ENCODE data around the gene SLC25A21.
"Not testable (repeated sequence)": the region's sequence is repeated elsewhere in the genome, so short reads cannot be mapped to it uniquely, and the experiment has no call there.

SLC25A21 gene

GRCh38 chr14:36707570-36707969 is 464.8 kb downstream of the SLC25A21 start:
- Mint-ChIP-seq H3K27ac (no peak overlapping the region), H3K4me3 (no peak overlapping the region), H3K9me3 (peaks cover 0 to 4% of the 10 kb centered on the region in 2 donors), H3K27me3 (no peaks in the 10 kb centered on the region), H3K4me1 (no peaks in the 10 kb centered on the region)
- ATAC-seq = no peak
- no peak for DNase-seq

GRCh38 chr14:36702474-36702873 is 469.9 kb downstream of the SLC25A21 start:
- Mint-ChIP-seq H3K27me3 (peaks cover 7% of the 10 kb centered on the region), H3K27ac (no peak overlapping the region)
- no peak for DNase-seq

GRCh38 chr14:36701132-36701531 is 471.3 kb downstream of the SLC25A21 start:
- Mint-ChIP-seq H3K27me3 (peaks cover 7% of the 10 kb centered on the region), H3K4me3 (no peak overlapping the region), H3K27ac (no peak overlapping the region), H3K9me3 (peaks cover 17 to 19% of the 10 kb centered on the region in 2 donors), H3K4me1 (no peaks in the 10 kb centered on the region)
- ATAC-seq = no peak
- no peak for DNase-seq

More at GRCh38 chr14:36702474-36702873, 469.9 kb downstream of the SLC25A21 start:
- H3K9me3 Mint-ChIP-seq = peaks cover 7 to 9% of the 10 kb centered on the region in 2 donors
- no peaks in the 10 kb centered on the region for H3K4me1 Mint-ChIP-seq
- no peak overlapping the region for H3K4me3 Mint-ChIP-seq
- ATAC-seq = no peak

- H3K4me3 Mint-ChIP-seq = no peak overlapping the region
- ATAC-seq (no peak), DNase-seq (no peak)
- peaks cover 17 to 19% of the 10 kb centered on the region in 2 donors for H3K9me3 Mint-ChIP-seq
- H3K4me1 Mint-ChIP-seq = no peaks in the 10 kb centered on the region
- no peak overlapping the region for H3K27ac Mint-ChIP-seq
- H3K27me3 Mint-ChIP-seq = peaks cover 7% of the 10 kb centered on the region
These were observed 471.8 kb downstream of the SLC25A21 start for GRCh38 chr14:36700651-36701050.

GRCh38 chr14:36699420-36699819 is 473.0 kb downstream of the SLC25A21 start:
- H3K27ac Mint-ChIP-seq, H3K4me3 Mint-ChIP-seq, H3K27me3 Mint-ChIP-seq, DNase-seq, ATAC-seq, H3K4me1 Mint-ChIP-seq: not testable (repeated sequence)
- peaks cover 20 to 23% of the 10 kb centered on the region in 2 donors for H3K9me3 Mint-ChIP-seq

GRCh38 chr14:36690311-36691040 is 481.9 kb downstream of the SLC25A21 start:
- ATAC-seq (no peak), DNase-seq (no peak)
- Mint-ChIP-seq H3K27me3 (no peaks in the 10 kb centered on the region), H3K4me3 (no peak overlapping the region), H3K9me3 (peaks cover 4 to 7% of the 10 kb centered on the region in 2 donors), H3K27ac (no peak overlapping the region), H3K4me1 (no peaks in the 10 kb centered on the region)

- H3K4me1 Mint-ChIP-seq = no peaks in the 10 kb centered on the region
- no peak overlapping the region for H3K27ac Mint-ChIP-seq
- H3K27me3 Mint-ChIP-seq = peaks cover 21% of the 10 kb centered on the region
These were observed 487.5 kb downstream of the SLC25A21 start for GRCh38 chr14:36684946-36685345.

GRCh38 chr14:36683083-36683724 is 489.2 kb downstream of the SLC25A21 start:
- Mint-ChIP-seq H3K4me3 (no peak overlapping the region), H3K27ac (no peak overlapping the region), H3K27me3 (peaks cover 21% of the 10 kb centered on the region), H3K4me1 (no peaks in the 10 kb centered on the region), H3K9me3 (peaks cover 0 to 5% of the 10 kb centered on the region in 2 donors)
- ATAC-seq (no peak), DNase-seq (no peak)

More at GRCh38 chr14:36684946-36685345, 487.5 kb downstream of the SLC25A21 start:
- H3K4me3 Mint-ChIP-seq = no peak overlapping the region
- DNase-seq = no peak
- H3K9me3 Mint-ChIP-seq = peaks cover 0 to 5% of the 10 kb centered on the region in 2 donors
- ATAC-seq = no peak

GRCh38 chr14:36682338-36682737 is 490.1 kb downstream of the SLC25A21 start:
- H3K4me1 Mint-ChIP-seq = no peaks in the 10 kb centered on the region
- no peak for DNase-seq
- ATAC-seq = no peak
- peaks cover 22% of the 10 kb centered on the region for H3K27me3 Mint-ChIP-seq
- no peak overlapping the region for H3K27ac Mint-ChIP-seq
- H3K9me3 Mint-ChIP-seq = no peaks in the 10 kb centered on the region
- no peak overlapping the region for H3K4me3 Mint-ChIP-seq

GRCh38 chr14:36676236-36676635 is 496.2 kb downstream of the SLC25A21 start:
- DNase-seq (no peak), ATAC-seq (no peak)
- H3K27ac Mint-ChIP-seq = no peak overlapping the region
- H3K9me3 Mint-ChIP-seq = no peaks in the 10 kb centered on the region
- H3K4me1 Mint-ChIP-seq = no peaks in the 10 kb centered on the region
- no peak overlapping the region for H3K4me3 Mint-ChIP-seq
- peaks cover 15% of the 10 kb centered on the region for H3K27me3 Mint-ChIP-seq

- H3K27ac Mint-ChIP-seq = no peak overlapping the region
- peaks cover 15% of the 10 kb centered on the region for H3K27me3 Mint-ChIP-seq
- no peak overlapping the region for H3K4me3 Mint-ChIP-seq
- DNase-seq = no peak
- ATAC-seq = no peak
- H3K4me1 Mint-ChIP-seq = no peaks in the 10 kb centered on the region
- no peaks in the 10 kb centered on the region for H3K9me3 Mint-ChIP-seq
These were observed 496.8 kb downstream of the SLC25A21 start for GRCh38 chr14:36675581-36675980.

- Mint-ChIP-seq H3K4me1 (no peaks in the 10 kb centered on the region), H3K4me3 (no peak overlapping the region), H3K27ac (no peak overlapping the region), H3K9me3 (no peaks in the 10 kb centered on the region), H3K27me3 (peaks cover 15% of the 10 kb centered on the region)
- DNase-seq (no peak), ATAC-seq (no peak)
These were observed 497.7 kb downstream of the SLC25A21 start for GRCh38 chr14:36674659-36675058.

- peaks cover 22% of the 10 kb centered on the region for H3K27me3 Mint-ChIP-seq
- no peak overlapping the region for H3K4me3 Mint-ChIP-seq
- no peak overlapping the region for H3K27ac Mint-ChIP-seq
- DNase-seq (no peak), ATAC-seq (no peak)
- no peaks in the 10 kb centered on the region for H3K4me1 Mint-ChIP-seq
- peaks cover 0 to 5% of the 10 kb centered on the region in 2 donors for H3K9me3 Mint-ChIP-seq
These were observed 500.3 kb downstream of the SLC25A21 start for GRCh38 chr14:36672095-36672494.

- H3K4me1 Mint-ChIP-seq = peaks cover 5% of the 10 kb centered on the region
- peaks cover 0 to 5% of the 10 kb centered on the region in 2 donors for H3K9me3 Mint-ChIP-seq
- no peak overlapping the region for H3K4me3 Mint-ChIP-seq
- peaks cover 25% of the 10 kb centered on the region for H3K27me3 Mint-ChIP-seq
- no peak overlapping the region for H3K27ac Mint-ChIP-seq
- ATAC-seq = no peak
- no peak for DNase-seq
These were observed 501.3 kb downstream of the SLC25A21 start for GRCh38 chr14:36671149-36671548.

- ATAC-seq (no peak), DNase-seq (no peak)
- peaks cover 55% of the 10 kb centered on the region for H3K27me3 Mint-ChIP-seq
- H3K9me3 Mint-ChIP-seq = peaks cover 5 to 9% of the 10 kb centered on the region in 2 donors
- H3K4me1 Mint-ChIP-seq = peaks cover 37% of the 10 kb centered on the region
- peak overlapping the region in 1 of 2 donors; percentile 22 for H3K27ac Mint-ChIP-seq
- H3K4me3 Mint-ChIP-seq = no peak overlapping the region
These were observed 504.7 kb downstream of the SLC25A21 start for GRCh38 chr14:36667679-36668078.

Measured in stimulated activated naive CD8-positive, alpha-beta T cell treated with anti-CD3 and anti-CD28 coated beads, Interleukin-15, amount 100 ng/mL, for 72 hours (primary cell).